Neuronal stem cell (in vitro differentiated cells): ENCODE data around the gene ORC3.

ENCODE experiments used
- DNase-seq: peaks from one replicate; pipeline ENCODE4 v3.0.0-alpha.2; 2013; ENCODE audit warnings: low spot score
- H2AFZ ChIP-seq: one replicate; pipeline ENCODE4 v1.6.1; 2013; ENCODE audit warnings: mild to moderate bottlenecking, low read length, inconsistent platforms
- H2AK5ac ChIP-seq: 2 replicates; pipeline ENCODE4 v1.6.1; 2013; ENCODE audit warnings: low read depth, mild to moderate bottlenecking, inconsistent platforms, low read length, moderate library complexity, mixed read lengths
- H2BK120ac ChIP-seq: 2 replicates; pipeline ENCODE4 v1.6.1; 2013; ENCODE audit warnings: low read depth, mild to moderate bottlenecking, inconsistent platforms, low read length, moderate library complexity, mixed read lengths
- H2BK12ac ChIP-seq: one replicate; pipeline ENCODE4 v1.6.1; 2013; ENCODE audit warnings: low read length, inconsistent platforms
- H2BK15ac ChIP-seq: 2 replicates; pipeline ENCODE4 v1.6.1; 2013; ENCODE audit warnings: mild to moderate bottlenecking, low read length, inconsistent platforms, mixed read lengths
- H2BK5ac ChIP-seq: one replicate; pipeline ENCODE4 v1.6.1; 2013; ENCODE audit warnings: inconsistent platforms, mild to moderate bottlenecking, low read length, moderate library complexity
- H3K14ac ChIP-seq: one replicate; pipeline ENCODE4 v1.6.1; 2013; ENCODE audit warnings: low read length, inconsistent platforms
- H3K18ac ChIP-seq: 2 replicates; pipeline ENCODE4 v1.6.1; 2013; ENCODE audit warnings: low read length, inconsistent platforms
- H3K23ac ChIP-seq: 2 replicates; pipeline ENCODE4 v1.6.1; 2013; ENCODE audit warnings: low read depth, mild to moderate bottlenecking, mixed read lengths, low read length, inconsistent platforms; ENCODE audit not compliant: poor library complexity
- H3K27ac ChIP-seq: replicated peaks from 3 replicates; pipeline ENCODE4 v1.5.1; 2013; ENCODE audit warnings: low read length, inconsistent platforms
- H3K27me3 ChIP-seq, 3 experiments: 2 replicates each; pipeline ENCODE4 v1.6.1; 2013; ENCODE audit warnings: low read length in 3 of 3, mild to moderate bottlenecking in 2 of 3, inconsistent platforms in 1 of 3, low read depth in 1 of 3, mixed read lengths in 1 of 3, moderate library complexity in 1 of 3; ENCODE audit not compliant: control insufficient read depth in 3 of 3, insufficient read depth in 3 of 3
- H3K36me3 ChIP-seq, 2 donors: replicated peaks in 1 of 2; 2 replicates each; pipeline ENCODE4 v1.6.1; 2013; ENCODE audit warnings: low read length in 2 of 2; ENCODE audit not compliant: control insufficient read depth in 2 of 2, insufficient read depth in 2 of 2
- H3K4ac ChIP-seq: 2 replicates; pipeline ENCODE4 v1.6.1; 2013; ENCODE audit warnings: inconsistent platforms, mild to moderate bottlenecking, low read length, moderate library complexity
- H3K4me1 ChIP-seq, 2 donors: 1 replicate in 1 of 2; 2 replicates in 1 of 2; pipeline ENCODE4 v1.6.1; 2013; ENCODE audit warnings: low read length in 2 of 2, low read depth in 1 of 2; ENCODE audit not compliant: control insufficient read depth in 2 of 2, insufficient read depth in 1 of 2
- H3K4me2 ChIP-seq: one replicate; pipeline ENCODE4 v1.6.1; 2013; ENCODE audit warnings: mild to moderate bottlenecking, low read length, inconsistent platforms; ENCODE audit not compliant: insufficient read depth, poor library complexity, severe bottlenecking
- H3K4me3 ChIP-seq, 2 donors: 2 replicates each; pipeline ENCODE4 v1.5.1; 2013; ENCODE audit warnings: low read length in 2 of 2, mild to moderate bottlenecking in 2 of 2, inconsistent platforms in 1 of 2, moderate library complexity in 1 of 2
- H3K79me1 ChIP-seq: one replicate; pipeline ENCODE4 v1.6.1; 2013; ENCODE audit warnings: low read depth, mild to moderate bottlenecking, inconsistent platforms, low read length, moderate library complexity
- H3K9ac ChIP-seq: one replicate; pipeline ENCODE4 v1.6.1; 2013; ENCODE audit warnings: mild to moderate bottlenecking, low read depth, low read length, inconsistent platforms; ENCODE audit not compliant: poor library complexity
- H3K9me3 ChIP-seq, 2 donors: replicated peaks in 1 of 2; 2 replicates each; pipeline versions ENCODE3 to v1.6.1; 2013; ENCODE audit warnings: low read length in 2 of 2, mild to moderate bottlenecking in 2 of 2, inconsistent platforms in 1 of 2, low read depth in 1 of 2, mixed read lengths in 1 of 2, moderate library complexity in 1 of 2; ENCODE audit not compliant: control insufficient read depth in 2 of 2, insufficient read depth in 1 of 2
- H4K8ac ChIP-seq: one replicate; pipeline ENCODE4 v1.6.1; 2013; ENCODE audit warnings: low read depth, mild to moderate bottlenecking, inconsistent platforms, low read length, moderate library complexity
- H4K91ac ChIP-seq: one replicate; pipeline ENCODE4 v1.6.1; 2013; ENCODE audit warnings: low read length, low read depth, mild to moderate bottlenecking, inconsistent platforms; ENCODE audit not compliant: poor library complexity

The ORC3 gene

GRCh38 chr6:87655824-87656223 lies 65.9 kb downstream of the ORC3 start:
- Histone ChIP-seq H2BK5ac (no peak overlapping the region), H2BK15ac (no peak overlapping the region), H3K9ac (no peak overlapping the region), H3K4ac (no peak overlapping the region), H4K91ac (no peak overlapping the region), H3K4me2 (no peak overlapping the region), H3K4me1 (no peaks in the 10 kb centered on the region), H2AFZ (no peak overlapping the region), H3K36me3 (peaks cover 6 to 82% of the 10 kb centered on the region in 2 donors), H4K8ac (no peak overlapping the region), H3K27ac (no peak overlapping the region), H3K79me1 (no peaks in the 10 kb centered on the region), H3K27me3 (no peaks in the 10 kb centered on the region), H3K4me3 (no peak overlapping the region), H2AK5ac (no peak overlapping the region), H3K14ac (no peak overlapping the region), H3K23ac (no peak overlapping the region), H3K18ac (no peak overlapping the region), H3K9me3 (no peaks in the 10 kb centered on the region), H2BK12ac (no peak overlapping the region), H2BK120ac (no peak overlapping the region)
- DNase-seq, result no peak

DNA sequence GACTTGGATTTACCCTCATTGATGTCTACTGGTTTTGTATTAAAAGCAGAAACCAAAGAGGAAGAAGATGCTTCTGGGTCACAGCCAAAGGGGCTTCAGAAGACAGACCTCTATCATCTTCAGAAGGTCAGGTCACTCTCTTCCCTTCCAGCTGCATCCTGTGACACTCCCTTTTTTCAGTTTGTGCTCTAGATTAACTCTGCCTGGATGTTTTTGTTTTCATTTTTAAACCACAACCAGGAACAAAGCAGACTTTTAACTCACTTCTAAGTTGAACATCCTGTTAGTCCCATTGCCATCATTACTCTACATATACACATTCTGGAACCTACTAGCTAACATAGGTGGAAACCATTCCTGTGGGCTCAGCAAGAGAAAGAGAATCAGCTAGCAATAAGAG lies 66.9 kb downstream of the ORC3 start:
- no peak overlapping the region for H2BK15ac ChIP-seq
- no peak overlapping the region for H2BK120ac ChIP-seq
- H3K14ac ChIP-seq, result no peak overlapping the region
- H2AK5ac ChIP-seq, result no peak overlapping the region
- no peak overlapping the region for H2AFZ ChIP-seq
- no peak overlapping the region for H3K9ac ChIP-seq
- H3K18ac ChIP-seq, result no peak overlapping the region
- H4K8ac ChIP-seq, result no peak overlapping the region
- no peaks in the 10 kb centered on the region for H3K79me1 ChIP-seq
- H3K27ac ChIP-seq, result no peak overlapping the region
- no peaks in the 10 kb centered on the region for H3K4me1 ChIP-seq
- H2BK5ac ChIP-seq, result no peak overlapping the region
- peaks cover 0 to 2% of the 10 kb centered on the region in 2 donors for H3K9me3 ChIP-seq
- no peak overlapping the region for H3K4me2 ChIP-seq
- no peak overlapping the region for H3K23ac ChIP-seq
- no peak overlapping the region for H4K91ac ChIP-seq
- H3K36me3 ChIP-seq, result peaks cover 10 to 84% of the 10 kb centered on the region in 2 donors
- no peak for DNase-seq
- H3K4ac ChIP-seq, result no peak overlapping the region
- no peaks in the 10 kb centered on the region for H3K27me3 ChIP-seq
- H2BK12ac ChIP-seq, result no peak overlapping the region
- H3K4me3 ChIP-seq, result no peak overlapping the region

DNA sequence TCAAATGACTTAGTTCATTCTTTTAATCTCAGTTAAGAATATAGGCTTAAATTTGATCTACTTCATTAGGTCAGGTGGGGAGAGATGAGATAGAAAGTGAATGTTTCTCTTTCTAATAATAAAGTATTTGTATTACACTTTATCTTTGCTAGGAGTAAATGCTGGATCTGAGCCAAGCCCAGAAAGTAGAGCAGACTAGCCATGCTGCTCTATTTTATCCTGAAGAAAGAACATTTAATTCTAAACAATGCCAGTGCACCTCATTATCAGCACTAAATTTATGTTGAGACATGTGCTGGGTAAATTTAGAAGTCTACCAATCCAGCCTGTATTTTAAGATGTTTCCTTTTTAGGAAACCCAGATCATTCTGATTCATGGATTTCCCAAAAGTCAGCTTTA lies 68.6 kb downstream of the ORC3 start:
- Histone ChIP-seq H4K8ac (no peak overlapping the region), H4K91ac (no peak overlapping the region), H3K27ac (no peak overlapping the region)

GRCh38 chr6:87660226-87660911 lies 70.4 kb downstream of the ORC3 start:
- H4K8ac ChIP-seq, result no peak overlapping the region

More for the DNA sequence above, 68.6 kb downstream of the ORC3 start:
- H2AK5ac ChIP-seq, result no peak overlapping the region
- no peak for DNase-seq
- no peak overlapping the region for H2BK120ac ChIP-seq
- no peak overlapping the region for H2BK5ac ChIP-seq
- no peak overlapping the region for H3K4me3 ChIP-seq
- no peaks in the 10 kb centered on the region for H3K27me3 ChIP-seq
- no peak overlapping the region for H2AFZ ChIP-seq
- no peak overlapping the region for H2BK15ac ChIP-seq
- no peak overlapping the region for H3K18ac ChIP-seq
- H3K9me3 ChIP-seq, result peaks cover 0 to 2% of the 10 kb centered on the region in 2 donors
- no peaks in the 10 kb centered on the region for H3K79me1 ChIP-seq
- H3K23ac ChIP-seq, result no peak overlapping the region
- H3K14ac ChIP-seq, result no peak overlapping the region
- H3K4ac ChIP-seq, result no peak overlapping the region
- H3K36me3 ChIP-seq, result peaks cover 10 to 84% of the 10 kb centered on the region in 2 donors
- no peaks in the 10 kb centered on the region for H3K4me1 ChIP-seq
- no peak overlapping the region for H3K9ac ChIP-seq
- H2BK12ac ChIP-seq, result no peak overlapping the region
- H3K4me2 ChIP-seq, result no peak overlapping the region

More at GRCh38 chr6:87660226-87660911, 70.4 kb downstream of the ORC3 start:
- H3K4me3 ChIP-seq, result no peak overlapping the region
- no peak overlapping the region for H3K4me2 ChIP-seq
- no peak overlapping the region for H2BK120ac ChIP-seq
- peaks cover 0 to 2% of the 10 kb centered on the region in 2 donors for H3K9me3 ChIP-seq
- H2BK5ac ChIP-seq, result no peak overlapping the region
- no peak for DNase-seq
- H2AFZ ChIP-seq, result no peak overlapping the region
- H3K4ac ChIP-seq, result no peak overlapping the region
- no peak overlapping the region for H3K14ac ChIP-seq
- H3K27ac ChIP-seq, result no peak overlapping the region
- no peak overlapping the region for H2AK5ac ChIP-seq
- no peak overlapping the region for H2BK12ac ChIP-seq
- no peaks in the 10 kb centered on the region for H3K4me1 ChIP-seq
- H2BK15ac ChIP-seq, result no peak overlapping the region
- H3K36me3 ChIP-seq, result peaks cover 8 to 83% of the 10 kb centered on the region in 2 donors
- no peak overlapping the region for H3K18ac ChIP-seq
- H3K9ac ChIP-seq, result no peak overlapping the region
- H3K27me3 ChIP-seq, result no peaks in the 10 kb centered on the region
- H4K91ac ChIP-seq, result no peak overlapping the region
- no peaks in the 10 kb centered on the region for H3K79me1 ChIP-seq
- no peak overlapping the region for H3K23ac ChIP-seq
